Measurements from ENCODE around the gene CIITA. TPM values are rescaled to one million over a fixed set of nuclear protein-coding genes. Genes with fewer than 3 reads are reported as not detected.

CIITA gene
- total RNA-seq, 2 donors from 2014 or later: 4.5 to 9.6 TPM

GRCh38 chr16:10870808-10871156 lies 6.2 kb upstream of the CIITA start:
- H3K9ac ChIP-seq (ENCODE audit: low read depth in 2 of 2, low read length in 2 of 2): no peak overlapping the region
- no peaks in the 10 kb centered on the region for H3K27me3 ChIP-seq
- intact Hi-C loops (cut with DNase I): no loop called here
- DNase-seq: no peak
- H3K4me1 ChIP-seq: peaks cover 12% of the 10 kb centered on the region
- no peaks in the 10 kb centered on the region for H3K36me3 ChIP-seq
- no peak for TF ChIP-seq CTCF (IDR thresholded peaks at IDR 0.05)
- H3K4me3 ChIP-seq: no peak overlapping the region
- H3K27ac ChIP-seq: peak overlapping the region; percentile 78
- no peaks in the 10 kb centered on the region for H3K9me3 ChIP-seq

GRCh38 chr16:10871157-10871991 lies 5.6 kb upstream of the CIITA start:
- H3K27ac ChIP-seq: peak overlapping the region; percentile 78
- peaks cover 12% of the 10 kb centered on the region for H3K4me1 ChIP-seq
- H3K36me3 ChIP-seq: no peaks in the 10 kb centered on the region
- intact Hi-C loops (cut with DNase I): no loop called here
- H3K9me3 ChIP-seq: no peaks in the 10 kb centered on the region
- DNase-seq: peak; percentile 92
- H3K4me3 ChIP-seq: no peak overlapping the region
- H3K9ac ChIP-seq (ENCODE audit: low read depth in 2 of 2, low read length in 2 of 2): peak overlapping the region in 1 of 2 donors; percentile 23
- no peak for TF ChIP-seq CTCF (IDR thresholded peaks at IDR 0.05)
- H3K27me3 ChIP-seq: no peaks in the 10 kb centered on the region

GRCh38 chr16:10876315-10876714 lies 687 bp upstream of the CIITA start:
- H3K4me1 ChIP-seq: peaks cover 15% of the 10 kb centered on the region
- no peaks in the 10 kb centered on the region for H3K27me3 ChIP-seq
- intact Hi-C loops (cut with DNase I): no loop called here
- no peak for DNase-seq
- no peaks in the 10 kb centered on the region for H3K9me3 ChIP-seq
- no peaks in the 10 kb centered on the region for H3K36me3 ChIP-seq
- H3K9ac ChIP-seq (ENCODE audit: low read depth in 2 of 2, low read length in 2 of 2): no peak overlapping the region
- no peak overlapping the region for H3K4me3 ChIP-seq
- no peak for TF ChIP-seq CTCF (IDR thresholded peaks at IDR 0.05)
- H3K27ac ChIP-seq: no peak overlapping the region

GRCh38 chr16:10877472-10877946 lies 507 bp downstream of the CIITA start:
- Histone ChIP-seq H3K27me3 (no peaks in the 10 kb centered on the region), H3K4me1 (peaks cover 5% of the 10 kb centered on the region), H3K9ac (ENCODE audit: low read depth in 2 of 2, low read length in 2 of 2) (peak overlapping the region in 1 of 2 donors; percentile 6), H3K27ac (peak overlapping the region; percentile 58), H3K36me3 (no peaks in the 10 kb centered on the region), H3K4me3 (peak overlapping the region; percentile 70), H3K9me3 (no peaks in the 10 kb centered on the region)
- DNase-seq: no peak
- intact Hi-C loops (cut with DNase I): no loop called here
- no peak for TF ChIP-seq CTCF (IDR thresholded peaks at IDR 0.05)

- H3K27me3 ChIP-seq: no peaks in the 10 kb centered on the region
- no peaks in the 10 kb centered on the region for H3K36me3 ChIP-seq
- peaks cover 5% of the 10 kb centered on the region for H3K4me1 ChIP-seq
- no peak for TF ChIP-seq CTCF (IDR thresholded peaks at IDR 0.05)
- intact Hi-C loops (cut with DNase I): no loop called here
- H3K27ac ChIP-seq: peak overlapping the region; percentile 58
- H3K4me3 ChIP-seq: peak overlapping the region; percentile 70
- DNase-seq: no peak
- peak overlapping the region; percentile 41 to 48 for H3K9ac ChIP-seq (ENCODE audit: low read depth in 2 of 2, low read length in 2 of 2)
- H3K9me3 ChIP-seq: no peaks in the 10 kb centered on the region
Measured at GRCh38 chr16:10878328-10878643, 1.3 kb downstream of the CIITA start.

All from colonic mucosa (tissue), 4 donors.